K562 (cell line): Measurements from ENCODE around the gene SLC25A18. TPM values are rescaled to one million over a fixed set of nuclear protein-coding genes. Genes with fewer than 3 reads are reported as not detected.

Experiments used
- ATF1 ChIP-seq, 2 experiments: fragments of 450-650 bp in 1 of 2; IDR thresholded peaks; 2 replicates each; pipeline ENCODE4 v1.6.1; 2016; ENCODE audit warnings: missing compliant biosample characterization in 1 of 2, missing genetic modification characterization in 1 of 2
- CEBPB ChIP-seq: fragments of 450-650 bp; IDR thresholded peaks from 2 replicates; pipeline ENCODE4 v1.6.1; 2016; ENCODE audit warnings: missing genetic modification characterization, missing compliant biosample characterization
- DNMT1 ChIP-seq: fragments of 450-650 bp; IDR thresholded peaks from 2 replicates; pipeline ENCODE4 v1.6.1; 2016; ENCODE audit warnings: antibody characterized with exemption, mild to moderate bottlenecking
- ELF2 ChIP-seq: fragments of 250-450 bp; sonication (Bioruptor Pico); IDR thresholded peaks from 2 replicates; pipeline ENCODE4 v1.5.0; 2021; ENCODE audit warnings: mild to moderate bottlenecking
- ELK1 ChIP-seq: sonication (generic); formaldehyde crosslinking; IDR thresholded peaks from 2 replicates; pipeline ENCODE4 v1.8.1; 2022; ENCODE audit warnings: missing genetic modification reagents
- JUN ChIP-seq, 2 experiments: sonication (generic) in 1 of 2; formaldehyde crosslinking in 1 of 2; IDR thresholded peaks; 2 replicates each; pipeline versions ENCODE4 v1.6.1 to v1.8.0; 2012 to 2022; ENCODE audit warnings: borderline replicate concordance in 2 of 2, mild to moderate bottlenecking in 2 of 2, improper control_type of control experiment in 1 of 2, low read depth in 1 of 2, low read length in 1 of 2, missing genetic modification reagents in 1 of 2
- KLF6 ChIP-seq: fragments of 250-450 bp; sonication (Bioruptor Pico); IDR thresholded peaks from 2 replicates; pipeline ENCODE4 v1.4.0; 2020; ENCODE audit warnings: mild to moderate bottlenecking, moderate library complexity, borderline replicate concordance
- MAFK ChIP-seq: IDR thresholded peaks from 2 replicates; pipeline ENCODE4 v1.6.1; 2011; ENCODE audit warnings: low read length, improper control_type of control experiment
- POLR2AphosphoS2 ChIP-seq: IDR thresholded peaks from 2 replicates; pipeline ENCODE4 v1.6.1; 2012; ENCODE audit warnings: low read length, improper control_type of control experiment
- RREB1 ChIP-seq: fragments of 250-450 bp; sonication (Bioruptor Pico); IDR thresholded peaks from 2 replicates; pipeline ENCODE4 v1.4.0; 2020
- TFE3 ChIP-seq: fragments of 450-650 bp; formaldehyde crosslinking; IDR thresholded peaks from 2 replicates; pipeline ENCODE4 v1.4.0; 2020; ENCODE audit warnings: mild to moderate bottlenecking, mixed read lengths
- THRAP3 ChIP-seq: fragments of 450-650 bp; IDR thresholded peaks from 2 replicates; pipeline ENCODE4 v1.6.1; 2016; ENCODE audit warnings: mild to moderate bottlenecking, inconsistent platforms, borderline replicate concordance
- USF2 ChIP-seq: sonication (generic); formaldehyde crosslinking; IDR thresholded peaks from 2 replicates; pipeline ENCODE4 v1.5.0; 2020; ENCODE audit warnings: missing genetic modification reagents
- ZKSCAN8 ChIP-seq: fragments of 200-800 bp; sonication (Bioruptor generic); IDR thresholded peaks from 2 replicates; pipeline ENCODE4 v1.6.1; 2016; ENCODE audit warnings: missing genetic modification characterization, missing compliant biosample characterization
- ZNF324 ChIP-seq: fragments of 250-450 bp; sonication (Bioruptor Pico); IDR thresholded peaks from 2 replicates; pipeline ENCODE4 v1.4.0; 2020; ENCODE audit warnings: mild to moderate bottlenecking
- polyA plus RNA-seq, 8 experiments: library from polyadenylated mRNA; depleted of rRNA in 4 of 8; stranded (reverse) in 5 of 8; unstranded in 3 of 8; fragments of >200 nt; fragmentation: Nextera tagmentation in 2 of 8; fragmentation: Illumina TruSeq in 1 of 8; extraction: Ambion mirVana in 2 of 8; extraction: Trizol in 1 of 8; gene quantifications; 2 replicates each; pipeline versions ENCODE4 v1.2.1 to v1.2.3, GENCODE V29; 2011 to 2014; ENCODE audit warnings: inconsistent platforms in 1 of 8, missing spikeins in 1 of 8
- total RNA-seq, 7 experiments: library from RNA; depleted of rRNA in 6 of 7; stranded (reverse); fragments of >200 nt in 6 of 7; fragmentation: Illumina TruSeq in 2 of 7; extraction: Trizol in 2 of 7; gene quantifications; 2 replicates each; pipeline versions ENCODE4 v1.2.1 to v1.2.3, GENCODE V29; 2011 to 2021; ENCODE audit warnings: low replicate concordance in 1 of 7

The SLC25A18 gene
- total and polyA plus RNA-seq, 9 of the 15 experiments (the other 6 are each of a cell fraction or from before 2014, with no cell fraction given): 0.04 TPM; not detected in 8

- TF ChIP-seq ELK1 (CRISPR knock-in tag): no peak
- no peak for TF ChIP-seq RREB1 (CRISPR knock-in tag)
- no peak for TF ChIP-seq USF2 (CRISPR knock-in tag)
- no peak for TF ChIP-seq ATF1 (CRISPR knock-in tag; IDR thresholded peaks at IDR 0.05)
- 0 out of 2 replicates have a peak, but pooled peaks have one; percentile 9 for TF ChIP-seq ATF1 (tag; IDR thresholded peaks at IDR 0.05)
- no peak for TF ChIP-seq POLR2AphosphoS2
- no peak for TF ChIP-seq MAFK
- no peak for TF ChIP-seq ZNF324 (CRISPR knock-in tag)
- TF ChIP-seq ZKSCAN8 (CRISPR knock-in tag): no peak
- TF ChIP-seq CEBPB (tag): peak; percentile 94
- no peak for TF ChIP-seq DNMT1
- TF ChIP-seq JUN (IDR thresholded peaks at IDR 0.05; ENCODE audit: borderline replicate concordance, low read depth, low read length): 0 out of 2 replicates have a peak, but pooled peaks have one; percentile 22
- TF ChIP-seq JUN (CRISPR knock-in tag; IDR thresholded peaks at IDR 0.05; ENCODE audit: borderline replicate concordance): no peak
- TF ChIP-seq ELF2 (CRISPR knock-in tag): no peak
- no peak for TF ChIP-seq THRAP3
- TF ChIP-seq TFE3 (CRISPR knock-in tag): 0 out of 2 replicates have a peak, but pooled peaks have one; percentile 15
- no peak for TF ChIP-seq KLF6
Observed at GRCh38 chr22:17562906-17563870, at the start of gene SLC25A18 (continued).
